ENCODE results near the gene CLPTM1L. TPM values are rescaled to one million over a fixed set of nuclear protein-coding genes. Genes with fewer than 3 reads are reported as not detected.

Gene CLPTM1L
- polyA plus RNA-seq, 2 of the 4 experiments (the other 2 are of a cell fraction): 171 to 173 TPM

GRCh38 chr5:1380011-1380817 lies 35.3 kb upstream of the CLPTM1L start:
- FAIRE-seq: no peak
- DNase-seq (ENCODE audit: low read depth in 1 of 2, low spot score in 1 of 2): peak in 1 of 2 experiments; percentile 78
- TF ChIP-seq HMGXB4 (CRISPR knock-in tag; IDR thresholded peaks at IDR 0.05; ENCODE audit: borderline replicate concordance) (no peak), CHD4 (IDR thresholded peaks at IDR 0.05; ENCODE audit: borderline replicate concordance) (no peak), FOXS1 (CRISPR knock-in tag; IDR thresholded peaks at IDR 0.05) (no peak), MAZ (IDR thresholded peaks at IDR 0.05; ENCODE audit: borderline replicate concordance, low read depth, low read length) (peak; percentile 22; the same call in 1 of the 2 replicates), RAD21 (conservative IDR thresholded peaks at IDR 0.05 in 1 of 2, IDR thresholded peaks at IDR 0.05 in 1 of 2) (peak; percentile 49 to 72), NFE2L2 (conservative IDR thresholded peaks at IDR 0.05; ENCODE audit: low read length) (no peak), SMC3 (IDR thresholded peaks at IDR 0.05) (peak; percentile 83), CTCF (IDR thresholded peaks at IDR 0.05) (peak; percentile 79), CBX2 (IDR thresholded peaks at IDR 0.05; ENCODE audit: borderline replicate concordance, low read depth) (no peak), MAX (IDR thresholded peaks at IDR 0.05) (peak; percentile 34; the same call in 1 of the 2 replicates), NPAS2 (CRISPR knock-in tag; IDR thresholded peaks at IDR 0.05; ENCODE audit: borderline replicate concordance) (no peak), ZFP36 (IDR thresholded peaks at IDR 0.05; ENCODE audit: borderline replicate concordance, partially characterized antibody) (no peak), RARB (CRISPR knock-in tag; IDR thresholded peaks at IDR 0.05) (no peak), GATA3 (IDR thresholded peaks at IDR 0.05; ENCODE audit: borderline replicate concordance) (no peak), ATOH8 (CRISPR knock-in tag; IDR thresholded peaks at IDR 0.05; ENCODE audit: low read depth) (no peak), CBX8 (IDR thresholded peaks at IDR 0.05) (no peak), HOXA7 (CRISPR knock-in tag; IDR thresholded peaks at IDR 0.05) (no peak), KDM1A (IDR thresholded peaks at IDR 0.05; ENCODE audit: low read depth) (no peak), REST (IDR thresholded peaks at IDR 0.05) (no peak), CHD2 (IDR thresholded peaks at IDR 0.05; ENCODE audit: low read length, partially characterized antibody) (no peak), RNF2 (IDR thresholded peaks at IDR 0.05; ENCODE audit: borderline replicate concordance, low read depth) (no peak), PBX3 (IDR thresholded peaks at IDR 0.05) (no peak), ELK1 (IDR thresholded peaks at IDR 0.05; ENCODE audit: low read depth, low read length) (no peak), HDAC2 (IDR thresholded peaks at IDR 0.05) (no peak), EHMT2 (IDR thresholded peaks at IDR 0.05; ENCODE audit: low read depth) (no peak), PHF8 (IDR thresholded peaks at IDR 0.05; ENCODE audit: borderline replicate concordance, low read depth) (no peak), JUNB (IDR thresholded peaks at IDR 0.05) (no peak), MAFK (IDR thresholded peaks at IDR 0.05; ENCODE audit: partially characterized antibody) (peak; percentile 86)
- peak overlapping the region in 1 of 2 experiments; percentile 38; a peak in 1 of 6 replicates for H3K27ac ChIP-seq
- H3K4me2 ChIP-seq: peak overlapping the region; percentile 60
- ATAC-seq: peak; percentile 85 to 98
- ChIA-PET CTCF (interaction anchor here (0.5 to 3.1 kb wide), 49 partner anchors 9 to 819 kb away, joined by 3 to 36 read pairs (median 4); no protein-coding TSS in a partner anchor), POLR2A (no interaction called here)
- peak overlapping the region; percentile 21; the same call in 2 of the 3 replicates for H3K4me3 ChIP-seq
- peaks cover 7% of the 10 kb centered on the region; the same call in 2 of the 3 replicates for H3K9me3 ChIP-seq
- 0 out of 3 replicates have a peak, but pooled peaks cover 8% of the 10 kb centered on the region for H3K4me1 ChIP-seq
- 55% methylated on average over 7 of the region's 34 CpGs for WGBS (ENCODE audit: missing lambda C conversion rate)
